ENCODE measurements around the gene UGDH. TPM values are rescaled to one million over a fixed set of nuclear protein-coding genes. Genes with fewer than 3 reads are reported as not detected.
"Not testable (repeated sequence)": the region's sequence is repeated elsewhere in the genome, so short reads cannot be mapped to it uniquely, and the experiment has no call there.

The UGDH gene
- total and polyA plus RNA-seq, 2 of the 13 experiments (the other 11 are each of a cell fraction or from before 2014, with no cell fraction given): 99.0 to 384 TPM

DNA sequence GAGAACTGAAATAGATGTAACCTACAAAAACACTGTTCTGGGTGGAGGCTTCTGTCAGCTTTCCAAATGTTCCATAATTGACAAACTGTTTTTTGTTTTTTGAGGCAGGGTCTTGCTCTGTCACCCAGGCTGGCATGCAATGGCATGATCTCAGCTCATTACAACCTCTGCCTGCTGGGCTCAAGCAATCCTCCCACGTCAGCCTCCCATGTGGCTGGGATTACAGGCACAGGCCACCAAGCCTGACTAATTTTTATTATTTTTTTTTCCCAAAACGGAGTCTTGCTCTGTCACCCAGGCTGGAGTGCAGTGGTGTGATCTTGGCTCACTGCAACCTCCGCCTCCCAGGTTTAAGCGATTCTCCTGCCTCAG is 24.6 kb downstream of the UGDH start:
- CTCF ChIA-PET (ENCODE audit: low intra/inter-chr PET ratio, low total read pairs); intact Hi-C loops (cut with micrococcal nuclease; ENCODE audit: unreplicated experiment); FAIRE-seq; H4K20me1 ChIP-seq (ENCODE audit: insufficient read depth, low read length); ATAC-seq; BruUV-seq (replicated peaks); H3K9ac ChIP-seq (ENCODE audit: insufficient read depth, low read depth, low read length); H2AFZ ChIP-seq (ENCODE audit: low read length); H3K4me2 ChIP-seq (ENCODE audit: low read depth, low read length); H3K9me3 ChIP-seq (ENCODE audit: low read length); POLR2A ChIA-PET; in situ Hi-C loops (cut with HindIII; ENCODE audit: extremely low pct_ligation_motif_present, low pct_unique_long_range_greater_than_20kb); H3K4me3 ChIP-seq (replicated peaks in 1 of 3; ENCODE audit: insufficient read depth in 1 of 3, low read depth in 2 of 3, low read length in 3 of 3); DNase-seq (ENCODE audit: low spot score); H3K27me3 ChIP-seq (ENCODE audit: control insufficient read depth in 1 of 2, insufficient read depth in 2 of 2, low read length in 2 of 2); H3K27ac ChIP-seq (ENCODE audit: extremely low read length, insufficient read depth, low read length); H3K79me2 ChIP-seq (ENCODE audit: insufficient read depth, low read length); H3K4me1 ChIP-seq (ENCODE audit: insufficient read depth, low read length): not testable (repeated sequence)
- WGBS (ENCODE audit: low lambda C conversion rate): 100% methylated on average over 4 of the region's 4 CpGs
- H3K36me3 ChIP-seq (replicated peaks in 1 of 2; ENCODE audit: control insufficient read depth in 1 of 2, insufficient read depth in 2 of 2, low read length in 2 of 2): peaks cover 30 to 79% of the 10 kb centered on the region in 2 experiments
- TF ChIP-seq POLR2G (IDR thresholded peaks at IDR 0.05; ENCODE audit: low read depth, low read length): peak; percentile 55

DNA sequence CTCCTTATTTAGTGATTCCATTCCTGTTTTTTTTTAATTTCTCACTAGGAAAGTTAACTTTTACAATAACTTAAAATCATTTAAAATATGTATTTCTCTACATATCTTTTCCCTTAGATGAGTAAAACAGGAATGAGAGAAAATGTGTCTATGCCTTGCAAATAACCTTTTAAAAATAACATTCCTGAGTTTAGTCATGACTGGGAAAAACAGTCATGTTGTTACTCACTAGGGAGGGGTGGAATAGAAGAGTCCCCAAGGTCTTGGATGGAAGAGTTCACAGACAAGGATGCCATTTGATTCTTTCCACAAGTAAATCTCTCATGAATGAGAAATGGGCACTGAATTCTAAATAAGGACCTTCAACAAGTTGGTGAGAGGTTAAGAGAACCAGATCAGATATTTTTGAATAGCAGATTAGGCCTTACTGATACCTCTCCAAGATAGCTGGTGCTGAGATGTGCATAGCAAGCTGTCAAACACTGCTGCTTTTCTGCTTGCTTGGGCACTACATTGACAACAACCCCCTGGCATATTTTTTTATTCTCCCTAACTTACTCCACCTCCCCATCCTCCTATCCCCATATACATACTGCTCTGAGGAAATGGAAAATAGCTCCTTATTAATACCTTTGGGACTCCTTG is 25.1 kb downstream of the UGDH start:
- Histone ChIP-seq H3K36me3 (replicated peaks in 1 of 2; ENCODE audit: control insufficient read depth in 1 of 2, insufficient read depth in 2 of 2, low read length in 2 of 2) (peaks cover 28 to 73% of the 10 kb centered on the region in 2 experiments), H3K4me3 (replicated peaks in 1 of 3; ENCODE audit: insufficient read depth in 1 of 3, low read depth in 2 of 3, low read length in 3 of 3) (no peak overlapping the region), H3K9me3 (ENCODE audit: low read length) (no peaks in the 10 kb centered on the region), H3K9ac (ENCODE audit: insufficient read depth, low read depth, low read length) (no peak overlapping the region), H2AFZ (ENCODE audit: low read length) (no peak overlapping the region), H3K4me2 (ENCODE audit: low read depth, low read length) (no peak overlapping the region), H3K27me3 (ENCODE audit: control insufficient read depth in 1 of 2, insufficient read depth in 2 of 2, low read length in 2 of 2) (no peaks in the 10 kb centered on the region), H3K27ac (ENCODE audit: extremely low read length, insufficient read depth, low read length) (no peak overlapping the region), H3K79me2 (ENCODE audit: insufficient read depth, low read length) (no peaks in the 10 kb centered on the region), H3K4me1 (ENCODE audit: insufficient read depth, low read length) (no peaks in the 10 kb centered on the region), H4K20me1 (ENCODE audit: insufficient read depth, low read length) (no peaks in the 10 kb centered on the region)
- no peak for DNase-seq (ENCODE audit: low spot score)
- intact Hi-C loops (cut with micrococcal nuclease; ENCODE audit: unreplicated experiment) (no loop called here), in situ Hi-C loops (cut with HindIII; ENCODE audit: extremely low pct_ligation_motif_present, low pct_unique_long_range_greater_than_20kb) (no loop called here)
- CTCF ChIA-PET (ENCODE audit: low intra/inter-chr PET ratio, low total read pairs): no interaction called here
- no peak for FAIRE-seq
- POLR2A ChIA-PET: no interaction called here
- BruUV-seq (replicated peaks): no TSS peak
- no peak for ATAC-seq
- TF ChIP-seq, protein P1, sequence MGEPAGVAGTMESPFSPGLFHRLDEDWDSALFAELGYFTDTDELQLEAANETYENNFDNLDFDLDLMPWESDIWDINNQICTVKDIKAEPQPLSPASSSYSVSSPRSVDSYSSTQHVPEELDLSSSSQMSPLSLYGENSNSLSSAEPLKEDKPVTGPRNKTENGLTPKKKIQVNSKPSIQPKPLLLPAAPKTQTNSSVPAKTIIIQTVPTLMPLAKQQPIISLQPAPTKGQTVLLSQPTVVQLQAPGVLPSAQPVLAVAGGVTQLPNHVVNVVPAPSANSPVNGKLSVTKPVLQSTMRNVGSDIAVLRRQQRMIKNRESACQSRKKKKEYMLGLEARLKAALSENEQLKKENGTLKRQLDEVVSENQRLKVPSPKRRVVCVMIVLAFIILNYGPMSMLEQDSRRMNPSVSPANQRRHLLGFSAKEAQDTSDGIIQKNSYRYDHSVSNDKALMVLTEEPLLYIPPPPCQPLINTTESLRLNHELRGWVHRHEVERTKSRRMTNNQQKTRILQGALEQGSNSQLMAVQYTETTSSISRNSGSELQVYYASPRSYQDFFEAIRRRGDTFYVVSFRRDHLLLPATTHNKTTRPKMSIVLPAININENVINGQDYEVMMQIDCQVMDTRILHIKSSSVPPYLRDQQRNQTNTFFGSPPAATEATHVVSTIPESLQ (CRISPR knock-in tag; conservative IDR thresholded peaks at IDR 0.05): no peak
- TF ChIP-seq, protein P2, sequence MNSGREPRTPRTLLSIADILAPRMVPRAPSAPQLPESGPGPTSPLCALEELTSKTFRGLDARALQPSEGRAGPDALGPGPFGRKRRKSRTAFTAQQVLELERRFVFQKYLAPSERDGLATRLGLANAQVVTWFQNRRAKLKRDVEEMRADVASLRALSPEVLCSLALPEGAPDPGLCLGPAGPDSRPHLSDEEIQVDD (CRISPR knock-in tag; IDR thresholded peaks at IDR 0.05; ENCODE audit: borderline replicate concordance): no peak
- TF ChIP-seq FOXP4 (CRISPR knock-in tag; IDR thresholded peaks at IDR 0.05) (no peak), ZFP82 (CRISPR knock-in tag; IDR thresholded peaks at IDR 0.05; ENCODE audit: borderline replicate concordance) (no peak), RBM22 (optimal IDR thresholded peaks at IDR 0.05; ENCODE audit: low read length) (peak; percentile 93), SNAPC4 (CRISPR knock-in tag; IDR thresholded peaks at IDR 0.05) (no peak), ZNF510 (CRISPR knock-in tag; IDR thresholded peaks at IDR 0.05; ENCODE audit: low read depth) (no peak)
